HG02763 (cell line): ENCODE results near the gene IFNB1.

Experiments used
- ATAC-seq: cut with Tn5 transposase; IDR thresholded peaks from one replicate; pipeline ENCODE4 v1.9.1; 2021; ENCODE audit warnings: mild to moderate bottlenecking, moderate library complexity; ENCODE audit not compliant: unreplicated experiment

Gene IFNB1

DNA sequence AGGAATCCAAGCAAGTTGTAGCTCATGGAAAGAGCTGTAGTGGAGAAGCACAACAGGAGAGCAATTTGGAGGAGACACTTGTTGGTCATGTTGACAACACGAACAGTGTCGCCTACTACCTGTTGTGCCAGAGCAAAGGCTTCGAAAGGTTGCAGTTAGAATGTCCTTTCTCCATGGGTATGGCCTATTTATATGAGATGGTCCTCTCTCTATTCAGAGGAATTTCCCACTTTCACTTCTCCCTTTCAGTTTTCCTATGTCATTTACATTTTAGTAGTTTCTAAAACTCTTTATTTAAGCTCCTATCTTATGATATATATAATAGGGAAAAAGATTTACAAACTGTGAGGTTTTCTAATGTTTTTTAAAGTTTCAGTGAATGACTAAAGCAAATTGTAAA lies at the start of gene IFNB1:
IFNB1 (minus strand) TSS at position 162 of the 400 bp plus-strand sequence; CDS start at position 89, 73 bp downstream.
- no peak for ATAC-seq

DNA sequence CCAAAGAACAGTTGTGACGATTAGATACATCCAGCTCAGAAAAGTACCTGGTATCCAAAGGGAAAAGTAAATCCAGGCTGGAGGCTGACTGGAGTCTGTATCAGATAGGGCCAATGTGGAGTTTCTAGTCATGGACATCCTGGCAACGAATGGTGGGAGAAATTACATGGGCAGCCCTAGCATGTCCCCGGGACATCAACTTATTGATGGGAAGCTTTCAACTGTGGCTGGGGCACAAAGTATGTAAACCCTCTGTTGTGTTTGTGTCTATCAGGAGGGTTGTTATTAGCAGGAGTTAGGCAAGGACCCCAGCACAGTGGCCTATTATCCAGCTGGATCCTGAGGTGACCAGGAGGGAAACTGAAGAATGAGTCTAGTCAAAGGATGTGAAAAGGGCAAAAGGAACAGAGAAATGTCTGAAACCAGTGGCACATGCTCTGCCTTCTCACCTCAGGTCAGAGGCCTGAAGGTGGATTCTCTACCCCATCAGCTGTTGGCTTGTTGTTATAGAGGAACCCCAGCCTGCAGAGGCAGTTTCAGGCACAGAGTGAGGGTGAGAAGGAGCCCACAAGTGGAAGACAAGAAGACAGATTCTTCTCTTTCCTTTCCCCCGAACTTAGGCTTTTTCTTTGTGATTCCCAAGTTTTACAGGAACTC lies 44.0 kb upstream of the IFNB1 start:
- peak; percentile 98 for ATAC-seq

DNA sequence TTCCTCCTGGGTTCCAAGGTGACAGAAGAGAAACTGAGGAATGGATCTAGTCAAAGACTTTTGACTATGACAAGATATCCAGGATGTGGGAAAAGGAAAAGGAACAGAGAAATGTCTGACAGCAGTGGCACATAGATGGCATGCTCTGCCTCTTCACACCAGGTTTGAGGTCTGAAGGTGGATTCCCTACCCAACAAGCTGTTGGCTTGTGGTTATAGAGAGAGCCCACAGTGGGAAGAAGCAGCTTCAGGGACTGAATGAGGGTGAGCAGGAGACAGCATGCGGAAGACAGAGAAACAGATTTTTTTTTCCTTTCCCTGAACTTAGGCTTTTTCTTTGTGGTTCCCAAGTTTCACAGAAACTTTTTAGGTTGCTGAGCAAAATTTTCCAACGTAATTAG lies 43.3 kb upstream of the IFNB1 start:
- peak; percentile 67 for ATAC-seq

DNA sequence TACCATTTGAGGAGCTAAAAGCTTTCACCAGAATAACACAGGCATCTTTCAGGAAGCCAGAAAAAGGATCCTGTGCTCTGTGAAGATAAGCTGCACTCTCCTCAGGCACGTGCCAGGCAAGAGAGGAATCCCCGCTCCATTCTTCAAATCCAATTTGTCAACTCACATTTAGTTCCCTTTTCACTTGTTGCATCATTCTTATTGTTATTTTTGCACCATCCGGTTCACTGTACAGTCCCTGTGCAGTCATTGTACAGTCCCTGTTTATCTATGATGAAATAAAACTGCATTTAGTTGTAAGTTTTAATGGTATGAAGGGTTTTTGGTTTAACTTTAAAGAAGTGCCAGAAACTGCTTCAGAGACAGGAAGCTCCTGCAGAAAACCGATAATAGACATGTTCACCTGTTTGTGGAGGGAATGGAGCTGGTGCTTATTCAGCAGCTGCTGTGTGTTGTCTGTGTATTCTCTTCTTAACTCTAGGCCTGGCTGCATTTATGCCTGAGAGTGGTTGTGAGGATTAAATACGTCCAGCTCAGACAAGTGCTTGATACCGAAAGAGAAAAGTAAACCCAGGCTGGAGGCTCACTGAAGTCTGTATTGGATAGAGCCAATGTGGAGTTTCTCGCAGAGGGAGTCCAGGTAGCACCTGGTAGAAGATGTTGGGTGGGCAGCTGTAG lies 41.5 kb upstream of the IFNB1 start:
- ATAC-seq = no peak

DNA sequence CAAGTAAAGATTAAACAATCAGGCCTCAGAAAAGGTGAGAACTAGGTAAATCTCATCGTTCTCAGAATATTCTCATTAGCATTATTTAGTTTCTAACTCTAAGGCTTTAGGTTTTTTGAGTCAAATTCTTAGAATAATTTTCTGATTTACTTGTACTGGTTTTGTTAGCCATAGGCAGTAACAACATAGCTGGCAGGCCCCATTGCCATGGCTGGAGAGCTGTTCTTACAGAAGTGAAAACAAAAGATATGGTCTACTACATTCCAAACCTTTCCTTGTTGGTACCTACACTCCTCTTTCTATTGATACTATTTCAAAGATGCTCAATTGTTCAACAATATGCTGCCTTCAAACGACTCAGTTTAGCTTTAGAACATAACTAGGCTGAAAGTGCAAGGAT lies 36.6 kb upstream of the IFNB1 start:
- no peak for ATAC-seq

DNA sequence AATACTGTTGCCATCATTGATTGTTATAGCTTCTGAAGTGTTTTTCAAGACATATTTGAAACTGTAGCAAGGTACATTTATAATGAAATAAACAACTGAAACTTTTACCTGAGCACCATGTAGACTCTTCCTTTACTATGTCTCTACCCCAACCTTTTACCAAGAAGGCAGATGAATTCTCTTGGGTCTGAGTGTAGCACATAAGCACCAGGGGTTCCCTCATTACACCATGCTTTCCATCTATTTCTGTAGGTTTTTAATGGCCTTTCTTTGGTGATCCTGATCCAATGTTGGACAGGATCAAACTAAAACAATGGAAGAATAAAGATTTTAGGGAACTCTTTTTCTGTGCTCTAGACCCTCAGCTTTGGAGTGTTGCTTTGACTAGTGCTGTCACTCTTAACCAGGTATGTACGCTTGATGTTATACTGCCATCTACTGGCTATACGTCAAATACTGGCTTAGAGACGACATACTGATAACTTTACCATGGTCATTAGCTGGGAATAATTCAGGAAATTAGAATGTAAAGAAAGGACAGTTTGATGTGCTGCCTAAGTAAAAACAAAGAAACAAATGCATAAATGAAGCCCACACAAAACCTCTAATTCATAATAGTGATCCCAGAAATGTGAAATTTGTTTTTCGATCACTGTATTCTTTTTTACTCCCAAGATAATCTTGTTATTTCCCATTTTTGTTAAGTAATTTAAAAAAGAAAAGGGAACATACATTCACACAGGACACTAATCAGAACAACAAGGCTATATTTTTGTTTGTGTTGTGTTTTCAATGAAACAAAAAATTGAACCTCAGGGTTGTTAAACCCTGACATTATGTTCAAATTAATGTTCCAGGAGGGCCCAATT lies 33.2 kb upstream of the IFNB1 start:
- ATAC-seq = peak; percentile 84

DNA sequence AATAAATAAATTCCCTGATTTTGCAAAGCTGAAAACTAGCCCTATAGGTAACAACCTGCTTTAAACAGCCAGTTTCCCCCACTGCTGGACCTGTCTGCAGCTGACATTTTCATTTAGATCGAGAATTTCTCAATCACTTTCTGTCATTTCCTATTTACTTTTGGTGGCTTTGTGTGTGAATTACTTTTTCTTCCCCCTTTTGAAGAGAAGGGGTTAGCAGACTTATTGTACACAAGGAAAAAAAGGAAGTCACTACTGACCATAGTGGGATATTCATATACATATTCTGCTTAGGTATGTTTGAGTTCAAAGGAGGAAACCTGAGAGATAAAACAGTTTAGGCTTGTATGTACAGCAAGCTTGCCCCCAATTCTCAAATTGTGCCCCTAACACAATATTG lies 27.0 kb upstream of the IFNB1 start:
- no peak for ATAC-seq

DNA sequence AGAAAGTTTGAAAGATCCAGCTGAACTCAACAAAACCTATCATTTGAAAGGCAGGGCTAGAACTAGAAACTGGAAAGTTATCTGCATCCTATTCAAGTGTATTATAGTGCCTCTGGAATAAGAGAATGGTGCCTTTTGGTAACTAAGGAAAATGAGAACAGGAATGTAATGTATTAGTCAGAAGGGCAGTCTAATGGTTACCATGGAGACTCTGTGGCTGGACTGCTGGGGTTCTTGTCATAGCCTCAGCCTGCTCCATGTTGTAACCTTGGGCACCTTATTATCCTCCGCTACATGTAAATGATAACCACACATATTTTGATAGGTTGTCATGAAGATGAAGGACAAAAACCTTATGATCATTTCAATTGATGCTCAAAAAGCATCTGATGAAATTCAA lies 24.6 kb upstream of the IFNB1 start:
- no peak for ATAC-seq

DNA sequence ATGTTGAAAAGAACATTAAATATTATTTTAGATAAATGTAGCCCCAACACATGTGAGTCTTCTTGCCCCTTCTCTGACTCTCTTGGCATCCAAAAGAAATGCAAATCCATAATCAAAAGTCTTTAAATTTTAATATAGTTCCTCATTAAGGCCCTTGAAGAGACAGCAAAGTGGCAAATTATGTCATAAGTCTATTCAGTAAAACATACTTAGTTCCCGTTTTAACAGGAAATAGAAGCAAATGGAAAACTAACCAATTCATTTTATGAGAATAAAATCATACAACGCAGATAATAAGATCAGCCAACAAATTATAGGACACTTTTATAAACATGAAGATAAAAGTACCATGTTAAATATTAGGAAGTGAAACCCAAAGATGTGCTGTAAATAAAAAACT lies 20.1 kb upstream of the IFNB1 start:
- no peak for ATAC-seq

DNA sequence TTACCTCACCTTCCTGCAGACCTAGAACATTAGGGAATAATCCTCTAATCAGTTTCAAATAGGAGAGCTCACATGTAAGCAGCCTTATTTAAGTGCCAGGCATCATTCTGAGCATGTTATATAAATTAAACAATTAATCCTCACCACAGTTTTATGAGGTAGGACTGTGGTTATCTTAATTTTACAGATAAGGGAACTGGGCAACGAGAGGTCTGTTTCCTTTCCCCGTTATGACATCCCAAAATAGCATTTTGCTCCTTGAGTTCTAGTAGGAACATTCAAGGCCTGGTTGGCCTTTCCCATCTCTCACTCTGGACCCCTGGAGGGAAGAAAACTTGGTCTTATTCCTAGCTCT lies 19.1 kb upstream of the IFNB1 start:
- no peak for ATAC-seq

DNA sequence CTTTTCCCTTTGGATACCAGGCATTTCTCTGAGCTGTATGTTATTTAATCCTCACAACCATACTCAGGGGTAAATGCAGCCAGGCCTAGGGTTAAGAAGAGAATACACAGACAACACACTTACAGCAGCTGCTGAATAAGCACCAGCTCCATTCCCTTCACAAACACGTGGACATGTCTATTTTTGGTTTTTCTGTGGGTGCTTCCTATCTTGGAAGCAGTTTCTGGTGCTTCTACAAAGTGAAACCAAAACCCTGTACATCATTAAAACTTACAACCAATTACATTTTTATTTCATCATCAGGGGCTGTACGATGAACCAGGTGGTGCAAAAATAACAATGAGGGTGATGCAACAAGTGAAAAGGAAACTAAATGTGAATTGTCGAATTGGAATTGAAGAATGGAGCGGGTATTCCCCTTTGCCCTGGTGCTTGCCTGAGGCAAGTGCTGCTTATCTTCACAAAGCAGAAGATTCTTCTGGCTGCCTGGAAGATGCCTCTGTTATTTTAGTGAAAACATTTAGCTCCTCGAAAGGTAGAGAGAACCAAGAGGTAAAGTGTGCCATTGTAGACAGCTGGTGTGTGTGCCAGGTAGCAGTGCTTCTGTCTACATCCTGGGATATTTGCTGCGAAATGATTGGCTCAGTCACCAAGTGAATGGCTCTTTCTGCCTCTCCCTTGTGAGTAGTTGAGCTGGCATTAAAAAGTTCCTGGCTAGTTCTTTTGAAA lies 18.6 kb upstream of the IFNB1 start:
- peak; percentile 80 for ATAC-seq

DNA sequence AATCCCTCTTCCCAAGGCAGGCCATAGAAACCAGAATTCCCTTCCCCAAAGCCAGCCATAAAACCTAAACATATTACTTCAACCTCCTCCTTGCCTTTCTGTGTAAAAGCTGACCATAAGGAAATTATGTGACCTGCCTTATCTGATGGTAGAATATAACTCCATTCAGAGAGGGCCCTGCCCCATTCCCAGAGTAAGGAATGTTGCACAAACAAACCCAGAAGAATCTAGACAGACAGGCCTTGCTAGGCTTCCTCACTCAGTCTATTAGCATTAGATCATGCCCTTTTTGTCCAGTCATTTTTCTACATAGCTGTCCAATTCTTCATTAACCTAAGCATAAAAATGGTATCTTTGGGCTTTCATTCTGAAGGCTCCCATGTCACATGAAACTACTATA lies 17.8 kb upstream of the IFNB1 start:
- ATAC-seq = no peak

DNA sequence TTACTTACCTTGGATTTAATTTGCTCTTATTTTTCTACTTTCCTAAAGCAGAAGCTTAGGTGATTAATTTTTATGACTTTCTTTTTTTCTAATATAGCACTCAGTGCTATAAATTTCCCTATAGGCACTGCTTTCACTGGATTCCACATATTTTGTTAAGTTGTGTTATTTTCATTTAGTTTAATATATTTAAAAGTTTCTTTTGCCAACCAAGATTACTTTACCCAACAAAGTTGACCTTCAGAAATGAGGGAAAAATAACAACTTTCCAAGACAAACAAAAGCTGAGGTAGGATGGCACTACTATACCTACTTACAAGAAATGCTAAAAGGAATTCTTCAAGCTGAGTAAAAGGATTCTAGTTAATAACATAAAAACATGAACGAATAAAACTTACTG lies 8.8 kb upstream of the IFNB1 start:
- no peak for ATAC-seq

DNA sequence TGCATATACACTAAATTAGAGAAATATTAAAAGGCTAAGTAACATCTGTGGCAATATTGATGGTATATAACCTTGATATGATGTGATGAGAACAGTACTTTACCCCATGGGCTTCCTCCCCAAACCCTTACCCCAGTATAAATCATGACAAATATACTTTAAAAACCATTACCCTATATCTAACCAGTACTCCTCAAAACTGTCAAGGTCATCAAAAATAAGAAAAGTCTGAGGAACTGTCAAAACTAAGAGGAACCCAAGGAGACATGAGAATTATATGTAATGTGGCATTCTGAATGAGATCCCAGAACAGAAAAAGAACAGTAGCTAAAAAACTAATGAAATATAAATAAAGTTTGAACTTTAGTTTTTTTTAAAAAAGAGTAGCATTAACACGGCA lies 7.3 kb upstream of the IFNB1 start:
- no peak for ATAC-seq

DNA sequence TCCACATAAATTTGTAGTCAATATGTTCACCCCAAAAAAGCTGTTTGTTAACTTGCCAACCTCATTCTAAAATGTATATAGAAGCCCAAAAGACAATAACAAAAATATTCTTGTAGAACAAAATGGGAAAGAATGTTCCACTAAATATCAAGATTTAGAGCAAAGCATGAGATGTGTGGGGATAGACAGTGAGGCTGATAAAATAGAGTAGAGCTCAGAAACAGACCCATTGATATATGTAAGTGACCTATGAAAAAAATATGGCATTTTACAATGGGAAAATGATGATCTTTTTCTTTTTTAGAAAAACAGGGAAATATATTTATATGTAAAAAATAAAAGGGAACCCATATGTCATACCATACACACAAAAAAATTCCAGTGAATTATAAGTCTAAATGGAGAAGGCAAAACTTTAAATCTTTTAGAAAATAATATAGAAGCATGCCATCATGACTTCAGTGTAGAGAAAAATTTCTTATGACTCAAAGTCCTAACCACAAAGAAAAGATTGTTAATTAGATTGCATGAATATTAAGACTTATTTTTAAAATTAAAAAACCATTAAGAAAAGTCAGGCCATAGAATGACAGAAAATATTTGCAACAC lies 6.6 kb upstream of the IFNB1 start:
- no peak for ATAC-seq

DNA sequence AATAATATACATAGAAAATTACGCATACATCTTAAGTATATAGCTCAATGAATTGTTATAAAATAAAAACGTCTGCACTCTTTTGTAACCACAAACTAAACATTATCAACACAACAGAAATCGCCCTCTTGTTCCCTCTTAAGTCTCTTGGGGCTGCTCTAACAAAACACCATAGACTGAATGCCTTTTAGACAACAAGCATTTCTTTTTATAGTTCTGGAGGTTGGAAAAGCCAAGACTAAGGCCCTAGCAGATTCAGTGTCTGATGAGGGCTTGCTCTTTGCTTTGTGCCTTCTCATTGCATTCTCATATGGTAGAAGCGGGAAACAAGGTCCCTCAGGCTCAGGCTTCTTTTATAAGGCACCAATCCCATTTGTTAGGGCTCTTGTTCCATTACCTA lies 4.9 kb upstream of the IFNB1 start:
- no peak for ATAC-seq

DNA sequence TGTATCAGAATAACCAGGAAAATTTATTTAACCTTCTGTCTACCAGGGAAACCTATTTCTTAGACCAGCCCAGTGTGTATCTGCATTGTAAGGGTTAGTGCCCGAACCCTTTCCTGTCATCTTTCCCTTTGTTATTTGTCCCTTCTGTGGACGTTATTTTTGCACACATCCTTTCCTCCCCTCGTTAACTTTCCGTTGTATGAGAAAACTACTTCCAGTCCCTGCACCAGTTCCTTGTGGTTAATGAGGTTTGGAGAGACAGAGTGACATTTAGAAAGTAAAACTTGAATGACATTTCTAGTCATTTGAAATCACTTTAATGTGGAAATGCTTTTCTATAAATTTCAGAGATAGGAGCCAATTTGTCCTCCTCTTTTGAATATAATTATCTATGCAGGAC lies 4.3 kb upstream of the IFNB1 start:
- ATAC-seq = no peak

DNA sequence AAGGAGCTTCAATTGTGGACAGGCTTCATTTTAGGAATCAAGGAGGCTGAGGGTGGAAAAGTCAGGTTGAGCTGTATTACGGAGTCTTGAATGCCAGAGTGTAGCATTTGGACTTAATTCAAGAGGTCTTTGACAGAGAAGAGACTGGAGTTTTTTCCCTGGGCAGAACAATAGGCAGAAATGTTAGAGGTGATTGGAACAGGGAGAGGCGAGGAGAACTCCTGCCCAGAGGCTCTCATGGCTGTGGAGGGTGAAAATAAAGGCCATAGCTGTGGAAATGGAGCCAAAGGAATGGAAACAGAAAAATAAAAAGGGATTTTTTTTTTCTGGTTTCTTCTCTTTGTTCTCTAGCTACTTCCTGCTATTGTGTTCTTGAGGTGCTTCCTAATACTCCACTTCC lies 3.7 kb upstream of the IFNB1 start:
- no peak for ATAC-seq

DNA sequence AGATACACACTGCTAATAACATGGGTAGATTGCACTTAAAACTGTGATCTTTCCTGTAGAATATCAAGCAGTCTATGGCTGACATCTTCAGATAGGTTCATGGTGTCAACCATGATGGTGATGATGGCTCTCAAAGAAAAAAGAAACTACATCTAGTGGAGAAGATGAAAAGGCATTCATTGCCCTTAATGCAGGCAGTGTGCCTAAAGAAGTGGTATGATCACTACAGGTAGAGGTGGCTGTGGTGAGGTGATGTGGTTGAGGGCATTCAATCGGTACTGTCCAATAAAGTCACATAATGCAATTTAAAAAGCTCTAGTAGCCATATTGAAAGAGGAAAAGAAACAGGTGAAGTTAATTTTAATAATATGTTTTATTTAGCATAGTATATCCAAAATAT lies 3.1 kb upstream of the IFNB1 start:
- no peak for ATAC-seq

DNA sequence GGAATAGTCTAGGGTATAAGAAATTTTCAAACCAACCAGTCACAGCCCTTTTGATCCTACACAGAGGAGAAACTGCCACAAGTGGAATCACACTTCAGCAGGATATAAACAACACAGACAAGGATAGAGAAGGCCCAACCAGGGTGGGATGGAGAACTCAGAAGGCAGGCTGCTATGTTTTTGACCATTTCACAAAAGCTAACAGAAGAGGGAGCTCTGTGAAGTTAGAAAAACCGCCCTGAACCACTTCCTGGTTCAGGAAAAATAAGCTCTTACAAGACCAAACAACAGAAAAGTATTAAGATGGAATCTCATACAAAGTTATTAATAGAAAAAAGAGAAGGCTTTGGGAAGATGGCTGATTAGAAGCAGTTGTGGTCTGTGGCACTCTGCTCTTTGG lies 960 bp upstream of the IFNB1 start:
- ATAC-seq = no peak

DNA sequence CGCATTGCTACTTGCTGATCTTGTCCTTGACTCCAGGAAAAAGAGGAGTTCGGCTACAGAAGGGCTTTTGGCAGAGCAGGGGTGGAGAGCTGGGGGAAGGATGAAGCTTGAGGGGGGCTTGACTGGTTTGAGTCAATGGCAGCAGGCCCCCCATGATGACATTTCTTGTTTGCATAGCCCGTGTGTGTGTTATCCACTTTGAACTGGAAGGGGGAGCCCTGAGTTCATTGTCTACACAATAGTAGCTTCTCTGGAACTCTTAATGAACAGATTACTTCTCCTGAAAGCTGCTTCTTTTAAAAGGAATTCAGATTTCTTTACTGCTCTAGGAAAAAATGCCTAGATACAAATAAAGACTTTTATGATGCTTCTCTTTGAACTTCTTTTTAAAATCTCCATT lies 2.3 kb downstream of the IFNB1 start:
- ATAC-seq = no peak
